ENCODE measurements around the gene LPIN1.

DNA sequence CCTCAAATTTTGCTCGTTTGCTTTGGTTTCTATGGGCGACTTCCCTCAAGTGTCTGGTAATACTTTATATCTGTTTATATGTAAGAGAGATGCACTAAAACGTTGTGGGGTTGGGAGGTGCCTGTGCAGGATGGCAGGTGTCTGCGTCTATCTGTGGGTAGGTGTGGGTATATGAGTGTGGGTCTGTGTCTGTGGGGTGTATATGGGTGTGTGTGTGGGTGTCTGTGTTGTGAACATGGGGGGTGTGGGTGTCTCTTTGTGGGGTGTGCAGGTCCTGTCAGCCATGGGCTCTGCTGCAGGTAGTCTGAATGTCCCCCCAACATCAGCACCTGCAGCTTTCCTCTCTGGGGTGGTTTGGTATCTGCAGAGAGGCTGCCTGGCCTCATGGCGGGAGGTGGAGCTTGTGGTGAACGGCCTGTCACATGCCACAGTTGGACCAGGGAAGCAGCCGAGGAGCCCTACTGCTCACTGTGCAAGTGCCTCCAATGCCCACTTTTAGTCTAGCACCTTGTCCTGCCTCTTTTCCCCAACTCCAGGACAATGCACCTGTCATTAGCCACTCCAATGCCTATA lies 90.3 kb downstream of the LPIN1 start:
- no peak for TF ChIP-seq EZH2 (IDR thresholded peaks at IDR 0.05; ENCODE audit: insufficient read depth, low read length)
- TF ChIP-seq, protein P1, sequence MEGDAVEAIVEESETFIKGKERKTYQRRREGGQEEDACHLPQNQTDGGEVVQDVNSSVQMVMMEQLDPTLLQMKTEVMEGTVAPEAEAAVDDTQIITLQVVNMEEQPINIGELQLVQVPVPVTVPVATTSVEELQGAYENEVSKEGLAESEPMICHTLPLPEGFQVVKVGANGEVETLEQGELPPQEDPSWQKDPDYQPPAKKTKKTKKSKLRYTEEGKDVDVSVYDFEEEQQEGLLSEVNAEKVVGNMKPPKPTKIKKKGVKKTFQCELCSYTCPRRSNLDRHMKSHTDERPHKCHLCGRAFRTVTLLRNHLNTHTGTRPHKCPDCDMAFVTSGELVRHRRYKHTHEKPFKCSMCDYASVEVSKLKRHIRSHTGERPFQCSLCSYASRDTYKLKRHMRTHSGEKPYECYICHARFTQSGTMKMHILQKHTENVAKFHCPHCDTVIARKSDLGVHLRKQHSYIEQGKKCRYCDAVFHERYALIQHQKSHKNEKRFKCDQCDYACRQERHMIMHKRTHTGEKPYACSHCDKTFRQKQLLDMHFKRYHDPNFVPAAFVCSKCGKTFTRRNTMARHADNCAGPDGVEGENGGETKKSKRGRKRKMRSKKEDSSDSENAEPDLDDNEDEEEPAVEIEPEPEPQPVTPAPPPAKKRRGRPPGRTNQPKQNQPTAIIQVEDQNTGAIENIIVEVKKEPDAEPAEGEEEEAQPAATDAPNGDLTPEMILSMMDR (IDR thresholded peaks at IDR 0.05; ENCODE audit: insufficient read depth, low read depth, low read length) = no peak
